HepG2 (cell line): ENCODE data around the gene C2orf81. TPM values are rescaled to one million over a fixed set of nuclear protein-coding genes. Genes with fewer than 3 reads are reported as not detected.

Source experiments
- ARNTL ChIP-seq: sonication (generic); formaldehyde crosslinking; IDR thresholded peaks from 2 replicates; pipeline ENCODE4 v1.4.0; 2020; ENCODE audit warnings: mild to moderate bottlenecking, missing genetic modification reagents
- ATF1 ChIP-seq: IDR thresholded peaks from 2 replicates; pipeline ENCODE4 v1.6.1; 2016; ENCODE audit warnings: mild to moderate bottlenecking, control low read depth
- PRDM4 ChIP-seq: sonication (generic); formaldehyde crosslinking; IDR thresholded peaks from 2 replicates; pipeline ENCODE4 v1.9.0; 2021; ENCODE audit warnings: missing genetic modification reagents, borderline replicate concordance
- RBAK ChIP-seq: sonication (generic); formaldehyde crosslinking; IDR thresholded peaks from 2 replicates; pipeline ENCODE4 v1.5.1; 2020; ENCODE audit warnings: mild to moderate bottlenecking, missing genetic modification reagents
- STAG1 ChIP-seq: sonication (generic); formaldehyde crosslinking; IDR thresholded peaks from 2 replicates; pipeline ENCODE4 v1.4.0; 2020; ENCODE audit warnings: missing genetic modification reagents
- ZHX1 ChIP-seq: sonication (generic); formaldehyde crosslinking; IDR thresholded peaks from 2 replicates; pipeline ENCODE4 v1.8.1; 2022; ENCODE audit warnings: low read depth, mild to moderate bottlenecking, missing genetic modification reagents
- ZNF18 ChIP-seq: sonication (generic); formaldehyde crosslinking; IDR thresholded peaks from 2 replicates; pipeline ENCODE4 v1.8.0; 2022; ENCODE audit warnings: mild to moderate bottlenecking, missing genetic modification reagents; ENCODE audit not compliant: insufficient replicate concordance
- ZNF318 ChIP-seq: sonication (generic); formaldehyde crosslinking; IDR thresholded peaks from 2 replicates; pipeline ENCODE4 v1.4.0; 2020; ENCODE audit warnings: mild to moderate bottlenecking, missing genetic modification reagents
- ZNF773 ChIP-seq: sonication (generic); formaldehyde crosslinking; IDR thresholded peaks from 2 replicates; pipeline ENCODE4 v1.4.0; 2020; ENCODE audit warnings: missing genetic modification reagents, borderline replicate concordance
- polyA plus RNA-seq, 8 experiments: library from polyadenylated mRNA; depleted of rRNA in 3 of 8; stranded (reverse) in 7 of 8; unstranded in 1 of 8; fragments of >200 nt; fragmentation: Illumina TruSeq in 4 of 8; extraction: Trizol in 4 of 8; gene quantifications; 2 replicates each; pipeline versions ENCODE4 v1.2.1 to v1.2.3, GENCODE V29; 2011 to 2016; ENCODE audit warnings: low read depth in 4 of 8, missing spikeins in 1 of 8, mixed read lengths in 1 of 8; ENCODE audit not compliant: insufficient read depth in 1 of 8
- total RNA-seq, 5 experiments: library from RNA; depleted of rRNA; stranded (reverse); fragments of >200 nt; fragmentation: Illumina TruSeq; extraction: Trizol; gene quantifications; 2 replicates each; pipeline ENCODE4 v1.2.3, GENCODE V29; 2016; ENCODE audit warnings: low read depth in 1 of 5

The C2orf81 gene
- total and polyA plus RNA-seq, 2 of the 13 experiments (the other 11 are each of a cell fraction or from before 2014, with no cell fraction given), result 0.15 to 0.17 TPM

GRCh38 chr2:74391580-74392448, 29.6 kb downstream of the C2orf81 start (continued):
- TF ChIP-seq ZNF18, result no peak
- 0 out of 2 replicates have a peak, but pooled peaks have one; percentile 36 for TF ChIP-seq ARNTL (CRISPR knock-in tag)
- no peak for TF ChIP-seq PRDM4 (CRISPR knock-in tag)
- peak; percentile 53 for TF ChIP-seq STAG1 (CRISPR knock-in tag)
- no peak for TF ChIP-seq ZNF773 (CRISPR knock-in tag)
- TF ChIP-seq RBAK (CRISPR knock-in tag), result peak; percentile 53; the same call in 1 of the 2 replicates
- TF ChIP-seq ZHX1 (CRISPR knock-in tag), result 0 out of 2 replicates have a peak, but pooled peaks have one; percentile 50
- no peak for TF ChIP-seq ZNF318
- no peak for TF ChIP-seq ATF1 (CRISPR knock-in tag)
